ENCODE measurements around the gene MAGI2.

MAGI2 gene

DNA sequence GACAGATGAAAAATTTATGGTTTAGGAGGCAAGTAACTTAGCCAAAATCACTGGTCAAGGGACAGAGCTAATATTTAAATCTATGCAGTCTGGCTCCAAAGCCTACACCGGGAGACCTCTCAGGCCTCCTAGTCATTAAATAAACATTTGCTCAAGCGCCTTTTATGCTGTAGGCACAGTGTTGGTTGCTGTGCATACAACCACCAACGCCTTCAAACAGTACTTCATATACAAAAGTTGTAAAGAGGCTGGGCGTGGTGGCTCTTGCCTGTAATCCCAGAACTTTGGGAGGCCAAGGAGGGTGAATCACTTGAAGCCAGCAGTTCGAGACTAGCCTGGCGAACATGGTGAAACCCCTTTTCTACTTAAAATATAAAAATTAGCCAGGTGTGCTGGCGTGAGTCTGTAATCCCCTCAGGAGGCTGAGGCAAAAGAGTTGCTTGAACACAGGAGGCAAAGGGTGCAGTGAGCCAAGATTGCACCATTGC, 159.8 kb downstream of the MAGI2 start:
- H3K4me1 Mint-ChIP-seq: no peaks in the 10 kb centered on the region
- H3K36me3 Mint-ChIP-seq: no peaks in the 10 kb centered on the region

DNA sequence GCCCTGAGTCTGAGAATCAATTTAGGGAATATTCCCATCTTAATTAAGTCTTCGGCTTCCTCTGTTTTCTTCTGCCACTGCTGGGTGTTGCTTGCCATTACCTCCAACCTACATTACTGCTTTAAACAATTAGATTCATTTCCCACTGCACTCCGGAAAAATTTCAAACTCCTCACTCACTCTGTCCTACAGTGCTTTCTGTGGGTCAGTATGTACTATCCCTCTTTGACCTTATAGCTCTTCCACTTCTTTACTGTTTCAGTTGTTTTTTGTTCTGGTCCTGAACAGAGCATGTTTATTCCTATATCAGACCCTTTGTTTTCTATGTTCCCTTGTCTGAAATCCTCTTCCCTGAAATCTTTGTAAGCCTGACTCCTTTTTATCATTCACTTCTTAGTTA, 160.6 kb downstream of the MAGI2 start:
- CTCF ChIA-PET: no interaction called here
- Mint-ChIP-seq H3K27ac (no peak overlapping the region), H3K9me3 (no peaks in the 10 kb centered on the region), H3K4me1 (no peaks in the 10 kb centered on the region), H3K4me3 (no peak overlapping the region), H3K36me3 (no peaks in the 10 kb centered on the region), H3K27me3 (no peaks in the 10 kb centered on the region)
- no peak for DNase-seq

More for the DNA sequence above, 159.8 kb downstream of the MAGI2 start:
- Mint-ChIP-seq H3K27ac (no peak overlapping the region), H3K4me3 (no peak overlapping the region), H3K9me3 (no peaks in the 10 kb centered on the region), H3K27me3 (no peaks in the 10 kb centered on the region)
- CTCF ChIA-PET: interaction anchor here (0.7 kb wide), 1 partner anchor 142 kb away, joined by 3 read pairs; no protein-coding TSS in a partner anchor
- no peak for DNase-seq

DNA sequence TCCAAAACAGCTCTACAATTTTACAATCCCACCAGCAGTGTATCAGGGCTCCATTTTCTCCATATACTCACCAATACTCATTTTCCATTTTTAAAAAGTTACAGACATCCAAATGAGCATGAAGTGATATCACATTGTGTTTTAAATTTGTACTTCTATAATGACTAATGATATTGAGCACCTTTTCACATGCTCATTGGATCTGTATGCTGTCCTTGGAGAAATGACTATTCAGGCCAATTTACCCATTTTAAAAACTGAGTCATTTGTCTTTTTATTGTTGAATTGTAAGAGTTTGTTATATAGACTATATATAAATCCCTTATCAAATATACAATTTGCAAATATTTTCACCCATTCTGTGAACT, 162.0 kb downstream of the MAGI2 start:
- Mint-ChIP-seq H3K4me1 (no peaks in the 10 kb centered on the region), H3K36me3 (no peaks in the 10 kb centered on the region), H3K27ac (no peak overlapping the region), H3K4me3 (no peak overlapping the region), H3K27me3 (no peaks in the 10 kb centered on the region), H3K9me3 (no peaks in the 10 kb centered on the region)
- no peak for DNase-seq
- CTCF ChIA-PET: no interaction called here

DNA sequence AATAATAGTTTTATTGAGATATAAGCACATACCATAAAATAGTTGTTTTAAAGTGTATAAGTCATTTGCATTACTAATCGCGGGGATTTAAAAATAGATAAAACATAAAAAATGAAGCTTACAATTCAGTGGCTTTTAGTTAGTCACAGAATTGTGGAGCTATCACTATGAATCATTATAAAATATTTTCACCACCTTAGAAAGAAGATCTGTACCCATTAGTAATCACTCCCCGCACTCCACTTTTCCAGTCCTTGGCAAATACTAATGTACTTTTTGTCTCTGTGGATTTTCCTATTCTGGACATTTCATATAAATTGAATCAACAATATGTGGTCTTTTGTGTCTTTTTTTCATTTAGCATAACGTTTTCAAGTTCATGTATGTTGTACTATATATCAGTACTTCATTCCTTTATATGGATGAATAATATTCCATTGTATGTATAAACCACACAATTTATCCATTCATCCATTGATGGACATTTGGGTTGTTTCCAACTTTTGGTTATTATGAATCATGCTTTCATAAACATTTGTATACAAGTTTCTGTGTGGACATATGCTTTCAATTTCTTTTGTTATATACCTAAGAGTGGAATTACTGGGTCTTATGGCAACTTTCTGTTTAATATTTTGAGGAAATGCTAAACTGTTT, 162.5 kb downstream of the MAGI2 start:
- no peak for DNase-seq
- CTCF ChIA-PET: no interaction called here
- Mint-ChIP-seq H3K27ac (no peak overlapping the region), H3K4me3 (no peak overlapping the region), H3K36me3 (no peaks in the 10 kb centered on the region), H3K4me1 (no peaks in the 10 kb centered on the region), H3K9me3 (no peaks in the 10 kb centered on the region), H3K27me3 (no peaks in the 10 kb centered on the region)

DNA sequence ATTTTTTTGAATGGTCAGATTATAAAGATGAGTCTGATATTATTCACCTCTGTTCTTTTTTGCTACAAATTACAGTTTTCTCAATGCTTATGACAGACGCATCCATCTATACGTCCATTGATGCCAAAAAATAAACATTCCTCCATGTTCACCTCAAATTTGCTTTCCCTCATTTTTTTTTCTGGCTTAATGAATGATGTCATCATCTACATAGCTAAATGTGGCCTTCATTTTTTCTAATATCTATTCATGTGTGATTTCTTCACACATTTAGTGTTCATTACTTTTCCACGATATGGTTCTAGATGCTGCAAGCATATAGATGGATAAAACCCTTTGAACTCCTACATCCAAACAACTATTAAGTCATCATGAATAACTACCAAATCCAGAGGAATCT, 163.1 kb downstream of the MAGI2 start:
- no peak overlapping the region for H3K27ac Mint-ChIP-seq
- H3K9me3 Mint-ChIP-seq: no peaks in the 10 kb centered on the region

DNA sequence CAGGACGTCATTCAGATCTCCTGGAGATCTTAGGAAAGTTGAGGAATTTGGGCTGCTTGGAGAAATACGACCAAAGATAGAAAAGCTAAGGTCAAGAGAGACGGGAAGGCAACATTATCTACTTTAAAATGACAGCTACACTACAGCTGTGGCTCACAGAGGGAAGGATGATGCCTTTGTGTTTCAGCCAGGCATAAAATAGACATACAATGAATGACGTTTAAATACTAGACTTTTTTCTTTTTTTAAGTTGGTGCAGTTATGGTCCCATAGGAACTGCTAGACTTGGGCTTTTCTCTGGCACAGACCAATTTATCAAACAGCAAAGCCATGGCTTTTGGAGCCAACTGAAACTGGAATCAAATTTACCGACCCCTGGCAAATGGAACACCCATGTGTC, 164.8 kb downstream of the MAGI2 start:
- no peaks in the 10 kb centered on the region for H3K4me1 Mint-ChIP-seq
- H3K9me3 Mint-ChIP-seq: no peaks in the 10 kb centered on the region
- DNase-seq: no peak
- no peak overlapping the region for H3K4me3 Mint-ChIP-seq
- H3K27me3 Mint-ChIP-seq: no peaks in the 10 kb centered on the region
- H3K27ac Mint-ChIP-seq: no peak overlapping the region
- CTCF ChIA-PET: no interaction called here
- no peaks in the 10 kb centered on the region for H3K36me3 Mint-ChIP-seq

More for the DNA sequence above, 163.1 kb downstream of the MAGI2 start:
- CTCF ChIA-PET: no interaction called here
- no peaks in the 10 kb centered on the region for H3K27me3 Mint-ChIP-seq
- no peak for DNase-seq
- no peak overlapping the region for H3K4me3 Mint-ChIP-seq
- H3K36me3 Mint-ChIP-seq: no peaks in the 10 kb centered on the region
- no peaks in the 10 kb centered on the region for H3K4me1 Mint-ChIP-seq

DNA sequence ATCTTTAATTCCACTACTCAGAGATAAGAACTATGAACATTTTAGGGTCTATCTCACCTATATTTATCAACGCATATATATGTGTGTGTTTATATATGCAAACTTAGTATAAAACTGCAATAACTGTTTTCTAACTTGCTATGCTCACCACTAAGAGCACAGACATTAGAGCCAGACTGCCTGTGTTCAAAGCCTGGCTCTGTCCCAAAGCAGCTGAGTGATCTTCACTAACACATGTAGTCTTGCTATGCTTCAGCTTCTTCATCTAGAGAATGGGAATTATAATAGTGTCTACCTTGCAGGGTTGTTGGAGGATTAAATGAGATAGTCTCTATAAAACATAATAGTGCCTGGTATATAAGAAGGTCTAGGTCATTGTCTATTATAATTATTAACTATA, 165.5 kb downstream of the MAGI2 start:
- no peak for DNase-seq
- CTCF ChIA-PET: no interaction called here
- H3K4me1 Mint-ChIP-seq: no peaks in the 10 kb centered on the region
- H3K27ac Mint-ChIP-seq: no peak overlapping the region
- H3K36me3 Mint-ChIP-seq: no peaks in the 10 kb centered on the region
- H3K9me3 Mint-ChIP-seq: no peaks in the 10 kb centered on the region
- no peaks in the 10 kb centered on the region for H3K27me3 Mint-ChIP-seq
- H3K4me3 Mint-ChIP-seq: no peak overlapping the region

DNA sequence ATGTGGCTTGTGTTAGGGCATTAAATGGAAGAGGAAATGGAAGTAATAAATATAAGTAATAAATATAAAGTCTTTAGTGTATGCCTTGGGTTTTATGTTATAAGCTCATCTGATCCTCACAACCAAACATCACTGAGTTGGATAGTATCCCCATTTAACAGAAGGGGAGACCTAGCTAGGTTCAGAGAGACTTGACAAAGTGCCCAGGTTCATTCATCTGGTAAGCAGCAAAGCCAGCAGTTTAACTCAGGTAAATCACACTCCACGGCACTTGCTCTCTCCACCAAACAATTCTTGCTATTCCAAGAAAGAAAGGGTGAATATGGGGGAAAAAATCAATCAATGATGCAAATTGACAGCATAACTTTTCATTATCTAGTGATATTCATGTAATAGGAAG, 167.3 kb downstream of the MAGI2 start:
- CTCF ChIA-PET: interaction anchor here (1.9 kb wide), 1 partner anchor 12 kb away, joined by 7 read pairs; no protein-coding TSS in a partner anchor
- Mint-ChIP-seq H3K4me1 (no peaks in the 10 kb centered on the region), H3K4me3 (no peak overlapping the region), H3K27me3 (no peaks in the 10 kb centered on the region), H3K27ac (no peak overlapping the region), H3K36me3 (no peaks in the 10 kb centered on the region), H3K9me3 (no peaks in the 10 kb centered on the region)
- no peak for DNase-seq

DNA sequence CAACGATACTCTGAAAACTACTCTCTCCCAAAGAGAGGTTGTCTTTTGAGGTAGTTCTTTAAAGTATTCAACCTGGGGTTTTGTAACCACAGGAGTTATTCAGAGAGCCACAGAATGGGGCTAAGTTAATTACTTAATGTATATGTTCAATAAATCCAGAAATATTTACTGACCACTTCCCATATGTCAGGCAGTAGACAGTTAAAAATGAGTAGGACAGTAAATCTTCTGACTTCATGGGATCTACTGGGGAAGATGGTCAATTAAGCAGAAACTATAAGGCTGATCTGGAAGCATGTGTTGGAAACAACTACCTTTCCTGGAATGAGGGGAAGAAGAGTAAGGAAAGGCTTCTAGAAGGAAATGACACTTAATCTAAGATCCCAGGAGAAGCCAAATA, 167.7 kb downstream of the MAGI2 start:
- Mint-ChIP-seq H3K27ac (no peak overlapping the region), H3K4me3 (no peak overlapping the region), H3K27me3 (no peaks in the 10 kb centered on the region), H3K4me1 (no peaks in the 10 kb centered on the region), H3K36me3 (no peaks in the 10 kb centered on the region), H3K9me3 (no peaks in the 10 kb centered on the region)
- DNase-seq: no peak
- CTCF ChIA-PET: interaction anchor here (1.9 kb wide), 1 partner anchor 13 kb away, joined by 7 read pairs; no protein-coding TSS in a partner anchor

DNA sequence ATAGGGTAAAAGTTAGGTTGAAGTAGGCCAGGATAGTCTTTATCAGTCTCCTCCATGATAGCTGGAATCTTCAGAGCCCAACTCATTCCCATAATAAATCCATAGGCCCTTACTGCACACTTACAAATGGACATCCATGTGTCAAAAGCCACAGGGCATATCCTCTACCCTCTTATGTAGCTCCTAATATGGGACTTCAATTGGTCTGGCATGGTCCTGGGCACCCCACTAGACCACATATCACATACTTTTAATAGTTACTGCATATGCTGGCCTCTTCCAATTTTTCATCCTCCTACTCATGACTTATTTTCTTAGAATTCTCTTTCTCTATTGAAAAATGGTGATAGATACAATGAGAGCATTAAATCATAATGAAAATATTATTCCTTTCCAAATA, 169.3 kb downstream of the MAGI2 start:
- no peak overlapping the region for H3K4me3 Mint-ChIP-seq
- CTCF ChIA-PET: no interaction called here
- no peaks in the 10 kb centered on the region for H3K36me3 Mint-ChIP-seq
- H3K4me1 Mint-ChIP-seq: no peaks in the 10 kb centered on the region
- no peaks in the 10 kb centered on the region for H3K9me3 Mint-ChIP-seq
- H3K27me3 Mint-ChIP-seq: no peaks in the 10 kb centered on the region
- DNase-seq: no peak
- no peak overlapping the region for H3K27ac Mint-ChIP-seq

DNA sequence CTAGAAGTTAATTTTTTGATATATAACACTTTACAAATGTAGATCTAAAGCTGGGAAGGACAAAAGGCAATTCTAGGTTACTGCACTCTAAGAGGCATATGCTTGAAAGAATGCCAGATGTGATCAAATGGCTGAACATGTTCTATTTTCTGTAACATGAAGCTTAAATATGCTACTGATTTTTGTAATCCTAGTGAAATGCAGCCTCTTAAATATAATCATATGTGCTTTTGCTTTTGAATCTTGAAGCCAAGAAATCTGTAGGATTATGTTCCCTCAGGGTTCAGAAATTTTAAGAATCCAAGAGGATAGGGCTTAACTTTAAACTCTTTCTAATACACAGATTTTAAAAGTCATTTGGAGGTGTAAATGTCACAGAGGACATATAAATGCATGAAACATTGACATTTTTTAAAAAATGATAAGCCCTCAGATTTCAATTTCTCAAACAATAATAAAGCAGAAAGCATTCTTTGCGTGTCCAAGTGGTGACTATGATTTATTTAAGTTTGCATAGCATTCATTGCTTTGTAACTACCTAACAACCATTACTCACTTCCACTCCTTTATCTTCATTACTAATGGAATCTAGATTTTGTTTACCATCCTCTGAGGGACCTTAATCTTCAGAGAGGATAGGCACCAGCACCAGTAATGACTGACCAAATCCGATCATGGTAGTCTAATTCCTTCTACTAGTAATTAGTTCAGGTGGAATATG, 170.4 kb downstream of the MAGI2 start:
- Mint-ChIP-seq H3K4me3 (no peak overlapping the region), H3K27ac (no peak overlapping the region), H3K4me1 (no peaks in the 10 kb centered on the region), H3K27me3 (no peaks in the 10 kb centered on the region), H3K36me3 (no peaks in the 10 kb centered on the region), H3K9me3 (no peaks in the 10 kb centered on the region)
- DNase-seq: no peak
- CTCF ChIA-PET: no interaction called here

DNA sequence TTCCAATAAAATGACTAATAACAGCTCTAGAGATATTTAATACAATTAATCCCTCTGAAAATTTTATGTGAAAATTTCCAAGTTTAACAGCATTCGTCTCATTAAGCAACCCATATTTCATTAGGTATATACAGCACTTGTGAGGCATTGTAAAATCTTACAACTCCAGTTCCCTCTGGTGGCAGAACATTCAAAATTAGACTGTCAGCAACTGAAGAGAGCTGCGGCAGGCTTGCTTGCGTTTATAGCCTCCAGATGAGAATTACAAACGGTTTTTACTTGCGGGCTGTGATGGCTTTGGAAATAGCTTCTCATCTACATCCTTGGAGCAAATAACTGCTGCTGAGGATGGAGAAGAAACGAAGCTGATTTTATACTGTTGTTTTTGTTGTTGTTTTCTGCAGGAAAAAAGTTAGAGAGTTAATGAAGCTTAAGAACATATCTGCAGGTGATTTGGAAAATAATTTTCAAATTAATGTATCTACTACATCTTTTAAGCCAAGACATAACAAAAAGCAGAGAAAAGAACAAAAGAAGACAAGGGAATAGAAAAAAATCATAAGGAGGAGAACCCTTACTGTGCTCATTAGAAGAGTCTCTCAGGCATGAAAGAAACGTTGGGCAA, 171.3 kb downstream of the MAGI2 start:
- no peaks in the 10 kb centered on the region for H3K27me3 Mint-ChIP-seq
- no peak for DNase-seq
- H3K36me3 Mint-ChIP-seq: no peaks in the 10 kb centered on the region
- no peaks in the 10 kb centered on the region for H3K9me3 Mint-ChIP-seq
- CTCF ChIA-PET: interaction anchor here (0.6 to 0.7 kb wide), 2 partner anchors 30 to 774 kb away, joined by 3 read pairs; no protein-coding TSS in a partner anchor
- H3K27ac Mint-ChIP-seq: no peak overlapping the region
- H3K4me1 Mint-ChIP-seq: no peaks in the 10 kb centered on the region
- H3K4me3 Mint-ChIP-seq: no peak overlapping the region

DNA sequence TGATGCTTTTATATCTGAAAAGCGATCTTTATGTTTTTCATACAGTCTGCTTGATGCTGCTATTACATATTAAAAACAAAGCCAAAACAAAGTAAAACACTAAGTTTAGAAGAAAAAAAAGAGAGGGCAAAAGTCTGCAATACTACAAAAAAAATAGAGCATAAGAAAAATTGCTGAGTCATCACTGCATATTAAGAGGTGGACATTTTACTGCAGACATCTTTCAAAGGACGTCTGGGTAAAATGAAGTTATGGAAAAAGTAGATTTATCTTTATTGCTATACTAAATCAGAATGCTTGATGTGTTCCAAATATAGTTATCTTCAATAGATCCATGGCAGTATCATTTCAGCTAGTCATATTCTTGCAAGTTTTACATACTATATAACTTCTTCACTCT, 172.0 kb downstream of the MAGI2 start:
- no peak overlapping the region for H3K27ac Mint-ChIP-seq
- DNase-seq: no peak
- H3K36me3 Mint-ChIP-seq: no peaks in the 10 kb centered on the region
- no peaks in the 10 kb centered on the region for H3K4me1 Mint-ChIP-seq
- H3K27me3 Mint-ChIP-seq: no peaks in the 10 kb centered on the region
- no peaks in the 10 kb centered on the region for H3K9me3 Mint-ChIP-seq
- CTCF ChIA-PET: interaction anchor here (0.7 kb wide), 1 partner anchor 31 kb away, joined by 3 read pairs; no protein-coding TSS in a partner anchor
- no peak overlapping the region for H3K4me3 Mint-ChIP-seq

DNA sequence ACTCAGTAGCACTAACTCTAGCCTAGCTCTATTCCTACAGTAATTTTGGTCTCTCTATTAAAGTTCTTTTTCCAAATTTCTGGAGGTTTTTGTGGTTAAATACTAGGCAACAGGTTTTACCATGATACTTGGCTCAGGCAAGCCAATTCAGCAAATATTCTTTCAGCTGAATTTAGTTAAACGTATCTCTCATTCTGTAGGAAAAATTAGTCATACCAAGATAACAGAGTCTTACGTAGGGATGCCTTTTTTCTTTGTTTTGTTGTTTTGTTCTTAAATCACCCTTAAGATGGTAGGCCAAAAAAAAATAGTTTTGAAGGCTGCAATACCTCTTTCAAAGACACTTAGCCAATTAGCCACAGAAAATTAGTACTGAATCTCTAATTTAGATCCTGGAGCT, 180.5 kb downstream of the MAGI2 start:
- no peak overlapping the region for H3K4me3 Mint-ChIP-seq
- no peaks in the 10 kb centered on the region for H3K9me3 Mint-ChIP-seq
- CTCF ChIA-PET: no interaction called here
- no peak overlapping the region for H3K27ac Mint-ChIP-seq
- DNase-seq: no peak
- no peaks in the 10 kb centered on the region for H3K4me1 Mint-ChIP-seq
- H3K27me3 Mint-ChIP-seq: no peaks in the 10 kb centered on the region
- no peaks in the 10 kb centered on the region for H3K36me3 Mint-ChIP-seq

All from activated naive CD4-positive, alpha-beta T cell treated with anti-CD3 and anti-CD28 coated beads, Interleukin-2, amount 10 ng/mL, durations not matched to agents 7 days and 5 days (primary cell).